ENCODE measurements around the gene RDM1.

Gene RDM1

DNA sequence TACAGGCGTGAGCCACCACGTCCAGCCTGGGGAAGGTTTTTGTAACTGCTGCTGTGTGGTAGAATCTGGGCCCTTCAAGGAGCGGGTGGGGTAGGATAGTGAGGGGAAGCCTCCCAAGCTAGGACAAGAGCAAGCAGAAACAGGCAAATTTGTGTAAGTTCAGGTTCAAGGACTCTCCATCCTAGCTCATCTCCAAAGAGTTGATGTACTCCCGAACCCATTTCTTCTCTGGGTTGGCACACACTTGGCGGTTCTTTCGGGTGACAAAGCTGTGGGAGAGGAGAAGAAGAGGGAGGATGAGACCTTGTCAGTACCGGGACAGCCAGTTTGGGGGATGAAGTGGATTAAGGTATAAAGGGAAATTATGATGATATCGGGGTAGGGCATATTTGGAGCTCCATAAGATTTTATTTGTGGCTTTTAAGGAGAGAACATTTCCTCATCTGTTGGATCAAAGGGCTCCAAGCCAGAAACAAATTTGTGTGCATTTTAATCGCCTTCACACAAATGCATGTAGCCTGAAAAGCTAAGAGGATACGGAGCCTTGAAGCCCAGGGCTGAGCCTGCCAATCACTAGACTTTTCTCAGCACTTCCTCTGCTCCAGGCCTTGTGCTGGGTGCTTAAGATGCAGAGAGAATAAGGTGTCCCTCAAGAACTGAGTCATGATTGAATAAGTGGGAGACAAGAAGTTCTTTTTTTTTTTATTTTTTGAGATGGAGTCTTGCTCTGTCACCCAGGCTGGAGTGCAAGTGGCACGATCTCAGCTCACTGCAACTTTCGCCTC is 58.2 kb downstream of the RDM1 start:
- no peaks in the 10 kb centered on the region for H3K27me3 ChIP-seq (ENCODE audit: control insufficient read depth in 2 of 2, insufficient read depth in 2 of 2, low read length in 2 of 2)
- H3K4me3 ChIP-seq (ENCODE audit: low read length in 2 of 2) = no peak overlapping the region
- H3K9me3 ChIP-seq (ENCODE audit: control insufficient read depth in 2 of 2, low read length in 2 of 2) = no peaks in the 10 kb centered on the region

DNA sequence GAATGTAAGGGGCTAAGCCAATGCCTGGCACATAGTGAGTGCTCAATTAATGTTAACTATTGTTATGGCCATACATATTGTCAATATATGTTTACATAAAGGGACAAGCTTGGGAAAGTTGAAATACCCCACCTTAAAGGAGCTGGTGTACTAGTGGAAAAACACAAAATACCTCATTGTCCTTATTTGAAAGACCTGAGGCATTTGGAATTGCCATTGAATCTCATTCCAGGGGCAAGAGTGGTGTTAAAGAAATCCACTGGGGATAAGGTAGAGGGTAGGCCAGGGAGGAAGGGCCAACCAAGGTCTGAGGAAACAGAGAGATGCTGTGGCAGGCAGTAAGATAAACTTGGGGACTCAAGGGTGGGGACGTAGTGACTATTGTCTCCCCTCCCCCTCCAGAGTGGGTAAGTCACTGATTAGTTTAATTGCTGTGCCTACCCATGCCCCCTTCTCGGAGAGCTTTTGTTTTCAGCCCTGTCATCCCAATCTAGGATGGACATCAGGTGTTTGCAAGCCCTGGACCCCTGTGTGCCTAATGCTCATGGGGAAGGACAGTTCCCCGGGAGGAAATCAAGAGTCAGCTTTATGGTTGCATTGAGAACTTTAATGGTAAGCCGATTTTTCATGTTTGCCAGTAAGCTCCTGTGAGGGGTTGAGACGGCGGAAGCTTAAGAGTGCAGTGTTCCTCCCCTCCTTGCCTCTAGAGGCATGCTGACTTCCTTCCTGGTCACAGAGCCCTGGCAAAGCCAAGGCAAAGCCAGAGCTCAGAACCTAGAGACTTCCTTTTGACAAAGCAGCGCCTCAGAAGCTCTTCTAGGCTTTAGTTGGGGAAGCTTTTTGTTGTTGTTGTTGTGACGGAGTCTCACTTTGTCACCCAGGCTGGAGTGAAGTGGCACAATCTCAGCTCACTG is 59.4 kb downstream of the RDM1 start:
- Histone ChIP-seq H3K4me3 (ENCODE audit: low read length in 2 of 2) (no peak overlapping the region), H3K9ac (ENCODE audit: low read depth in 1 of 2, low read length in 2 of 2) (no peak overlapping the region), H3K9me3 (ENCODE audit: control insufficient read depth in 2 of 2, low read length in 2 of 2) (no peaks in the 10 kb centered on the region), H3K4me1 (ENCODE audit: control insufficient read depth in 2 of 2, insufficient read depth in 2 of 2, low read length in 2 of 2) (peaks cover 0 to 2% of the 10 kb centered on the region in 2 donors), H3K27me3 (ENCODE audit: control insufficient read depth in 2 of 2, insufficient read depth in 2 of 2, low read length in 2 of 2) (no peaks in the 10 kb centered on the region), H3K27ac (ENCODE audit: low read depth in 2 of 2, low read length in 2 of 2) (no peak overlapping the region), H3K36me3 (ENCODE audit: control insufficient read depth in 2 of 2, insufficient read depth in 2 of 2, low read length in 2 of 2) (no peaks in the 10 kb centered on the region)

More for the DNA sequence above, 58.2 kb downstream of the RDM1 start:
- H3K4me1 ChIP-seq (ENCODE audit: control insufficient read depth in 2 of 2, insufficient read depth in 2 of 2, low read length in 2 of 2) = no peaks in the 10 kb centered on the region
- no peak overlapping the region for H3K27ac ChIP-seq (ENCODE audit: low read depth in 2 of 2, low read length in 2 of 2)
- H3K36me3 ChIP-seq (ENCODE audit: control insufficient read depth in 2 of 2, insufficient read depth in 2 of 2, low read length in 2 of 2) = no peaks in the 10 kb centered on the region
- no peak overlapping the region for H3K9ac ChIP-seq (ENCODE audit: low read depth in 1 of 2, low read length in 2 of 2)

DNA sequence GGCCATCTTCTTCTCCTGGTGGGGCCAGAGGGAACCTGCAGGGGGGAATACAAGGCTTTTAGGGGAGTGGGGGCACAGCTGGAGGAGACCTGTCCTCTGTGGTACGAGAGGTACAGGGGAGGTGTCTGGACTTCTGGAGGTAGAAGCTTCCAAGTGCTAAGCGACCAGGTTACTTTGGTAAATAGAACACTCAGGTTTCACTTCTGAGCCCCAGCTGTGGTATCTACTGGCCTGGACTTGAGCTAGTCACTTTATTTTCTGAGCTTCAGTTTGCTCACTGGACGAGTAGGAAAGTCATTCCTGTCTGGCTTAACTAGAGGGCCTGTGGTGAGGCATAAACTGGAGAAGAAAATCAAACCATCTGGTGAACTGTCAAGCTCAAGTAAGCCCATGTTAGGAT is 61.8 kb downstream of the RDM1 start, which contains the start of gene HEATR9:
Gene HEATR9, minus strand, starts transcription at position 155 of the 400 bp plus-strand sequence. Its CDS starts 149 bp downstream, at position 6.
- Histone ChIP-seq H3K9me3 (ENCODE audit: control insufficient read depth in 2 of 2, low read length in 2 of 2) (no peaks in the 10 kb centered on the region), H3K9ac (ENCODE audit: low read depth in 1 of 2, low read length in 2 of 2) (no peak within 1 kb of the TSS), H3K27me3 (ENCODE audit: control insufficient read depth in 2 of 2, insufficient read depth in 2 of 2, low read length in 2 of 2) (no peaks in the 10 kb centered on the region), H3K36me3 (ENCODE audit: control insufficient read depth in 2 of 2, insufficient read depth in 2 of 2, low read length in 2 of 2) (no peaks in the 10 kb centered on the region), H3K4me3 (ENCODE audit: low read length in 2 of 2) (no peak within 1 kb of the TSS), H3K4me1 (ENCODE audit: control insufficient read depth in 2 of 2, insufficient read depth in 2 of 2, low read length in 2 of 2) (peaks cover 0 to 2% of the 10 kb centered on the region in 2 donors), H3K27ac (ENCODE audit: low read depth in 2 of 2, low read length in 2 of 2) (no peak within 1 kb of the TSS)
